Right renal pelvis (tissue), 4 donors: ENCODE data around the gene XPO4. TPM values are rescaled to one million over a fixed set of nuclear protein-coding genes. Genes with fewer than 3 reads are reported as not detected.
"Not testable (repeated sequence)": the region's sequence is repeated elsewhere in the genome, so short reads cannot be mapped to it uniquely, and the experiment has no call there.

Experiments used
- DNase-seq, 4 donors: peaks; one replicate each; pipeline ENCODE4 v3.0.0-alpha.2; 2013; ENCODE audit warnings: low read depth in 4 of 4, low spot score in 3 of 4, missing footprints in 1 of 4
- polyA plus RNA-seq, 4 donors: library from polyadenylated mRNA; unstranded; fragments of 120-200 nt; gene quantifications; one replicate each; pipeline ENCODE4 v1.2.1, GENCODE V29; 2013; ENCODE audit not compliant: insufficient read length in 4 of 4

The XPO4 gene
- 10 to 100 TPM; 16.1 to 21.7 (median 20.4) TPM for polyA plus RNA-seq

- peak; percentile 67 to 77 (median 71) for DNase-seq
Observed at GRCh38 chr13:20902438-20903163, at the start of gene XPO4. Gene XPO4 (minus strand): TSS chr13:20902746. CDS start chr13:20902738, 8 bp downstream.

- not testable (repeated sequence) for DNase-seq
Observed at GRCh38 chr13:20948001-20948400, 45.5 kb upstream of the XPO4 start.

GRCh38 chr13:20945952-20946383, 43.4 kb upstream of the XPO4 start:
- no peak for DNase-seq

GRCh38 chr13:20942938-20943559, 40.5 kb upstream of the XPO4 start:
- no peak for DNase-seq

GRCh38 chr13:20940511-20940910, 38.0 kb upstream of the XPO4 start:
- DNase-seq: not testable (repeated sequence)

GRCh38 chr13:20940083-20940482, 37.5 kb upstream of the XPO4 start:
- no peak for DNase-seq

- DNase-seq: no peak
Observed at GRCh38 chr13:20939662-20940061, 37.1 kb upstream of the XPO4 start.

- DNase-seq: no peak
Observed at GRCh38 chr13:20938302-20938701, 35.8 kb upstream of the XPO4 start.

- DNase-seq: no peak
Observed at GRCh38 chr13:20927596-20928257, 25.2 kb upstream of the XPO4 start.

GRCh38 chr13:20925395-20925790, 22.8 kb upstream of the XPO4 start:
- not testable (repeated sequence) for DNase-seq

- DNase-seq: peak; percentile 70 to 88 (median 76)
Observed at GRCh38 chr13:20924758-20925394, 22.3 kb upstream of the XPO4 start.

GRCh38 chr13:20923272-20923671, 20.7 kb upstream of the XPO4 start:
- DNase-seq: no peak

GRCh38 chr13:20921572-20921971, 19.0 kb upstream of the XPO4 start:
- DNase-seq: no peak

GRCh38 chr13:20915676-20916075, 13.1 kb upstream of the XPO4 start:
- DNase-seq: not testable (repeated sequence)

- no peak for DNase-seq
Observed at GRCh38 chr13:20911037-20911436, 8.5 kb upstream of the XPO4 start.

- DNase-seq: no peak
Observed at GRCh38 chr13:20908714-20909497, 6.4 kb upstream of the XPO4 start.

GRCh38 chr13:20904908-20905307, 2.4 kb upstream of the XPO4 start:
- DNase-seq: no peak

GRCh38 chr13:20903164-20903475, 574 bp upstream of the XPO4 start:
- no peak for DNase-seq

GRCh38 chr13:20901668-20902437, 693 bp downstream of the XPO4 start:
- peak in 2 of 4 donors; percentile 17 to 32 for DNase-seq

GRCh38 chr13:20894245-20894644, 8.3 kb downstream of the XPO4 start:
- DNase-seq: no peak
